CD4-positive, alpha-beta T cell (primary cell): ENCODE data around the gene FAM153A. TPM values are rescaled to one million over a fixed set of nuclear protein-coding genes. Genes with fewer than 3 reads are reported as not detected.
"Not testable (repeated sequence)": the region's sequence is repeated elsewhere in the genome, so short reads cannot be mapped to it uniquely, and the experiment has no call there.

ENCODE experiments used
- ATAC-seq: fragments of 200-7000 bp; cut with Tn5 transposase; one replicate; pipeline ENCODE4 v1.10.0; 2022; ENCODE audit warnings: mild to moderate bottlenecking; ENCODE audit not compliant: poor library complexity
- CTCF ChIA-PET: fragments of 350-600 bp; sonication (Branson Sonifier 250); formaldehyde crosslinking; loops from one replicate; lab custom pipeline; 2021; ENCODE audit warnings: antibody characterized with exemption, inconsistent platforms; lab: Charles Lee
- POLR2A ChIA-PET: fragments of 350-600 bp; sonication (Branson Sonifier 250); formaldehyde crosslinking; loops from one replicate; lab custom pipeline; 2021; ENCODE audit warnings: antibody characterized with exemption, inconsistent platforms; lab: Charles Lee
- DNase-seq, 14 experiments: peaks; one replicate each; pipeline ENCODE4 v3.0.0-alpha.2; 2013 to 2020; ENCODE audit warnings: mixed read lengths in 2 of 14
- H3K27ac ChIP-seq, 2 donors: one replicate each; pipeline versions ENCODE4 v1.5.1 to v1.7.0; 2013; ENCODE audit warnings: low read length in 2 of 2, low read depth in 1 of 2, mild to moderate bottlenecking in 1 of 2
- H3K27me3 ChIP-seq, 2 experiments: 1 replicate in 1 of 2; 2 replicates in 1 of 2; pipeline versions ENCODE4 v1.6.1 to v1.7.0; 2013; ENCODE audit warnings: low read length in 2 of 2, control low read depth in 1 of 2, mild to moderate bottlenecking in 1 of 2, moderate library complexity in 1 of 2; ENCODE audit not compliant: insufficient read depth in 2 of 2, control insufficient read depth in 1 of 2
- H3K36me3 ChIP-seq: one replicate; pipeline ENCODE4 v1.6.1; 2013; ENCODE audit warnings: low read length, control low read depth; ENCODE audit not compliant: insufficient read depth
- H3K4me1 ChIP-seq: one replicate; pipeline ENCODE4 v1.6.1; 2013; ENCODE audit warnings: low read length, control low read depth; ENCODE audit not compliant: insufficient read depth
- H3K4me3 ChIP-seq: one replicate; pipeline ENCODE4 v1.5.1; 2013; ENCODE audit warnings: mild to moderate bottlenecking, low read length, moderate library complexity
- H3K9me3 ChIP-seq, 2 experiments: 1 replicate in 1 of 2; 2 replicates in 1 of 2; pipeline versions ENCODE4 v1.6.1 to v1.7.0; 2013; ENCODE audit warnings: low read length in 2 of 2, mild to moderate bottlenecking in 2 of 2, control low read depth in 1 of 2, moderate library complexity in 1 of 2; ENCODE audit not compliant: control insufficient read depth in 1 of 2, insufficient read depth in 1 of 2
- H3K27ac Mint-ChIP-seq: one replicate; pipeline ENCODE4 v1.8.0; 2020; ENCODE audit warnings: mixed read lengths
- H3K27me3 Mint-ChIP-seq: one replicate; pipeline ENCODE4 v1.8.0; 2021; ENCODE audit warnings: mixed read lengths
- H3K36me3 Mint-ChIP-seq: one replicate; pipeline ENCODE4 v1.8.0; 2021; ENCODE audit warnings: low read depth, mixed read lengths
- H3K4me1 Mint-ChIP-seq: one replicate; pipeline ENCODE4 v1.8.0; 2021; ENCODE audit warnings: low read depth, mixed read lengths
- H3K4me3 Mint-ChIP-seq: one replicate; pipeline ENCODE4 v1.8.0; 2020; ENCODE audit warnings: mild to moderate bottlenecking, mixed read lengths
- H3K9me3 Mint-ChIP-seq: one replicate; pipeline ENCODE4 v1.8.0; 2020; ENCODE audit warnings: mixed read lengths
- intact Hi-C, 2 experiments: fragments of 100-400 bp; cut with DNase I in 1 of 2; cut with micrococcal nuclease in 1 of 2; formaldehyde crosslinking; loops; one replicate each; pipeline versions ENCODE4 v1.15.1 to v1.9.0; 2023 to 2025; cut with DNase I, micrococcal nuclease
- total RNA-seq, 174 experiments: library from RNA in 2 of 174; stranded (reverse) in 2 of 174; gene quantifications; one replicate each; pipeline ENCODE4 v1.2.3 and lab custom pipeline; 2021 to 2026

Gene FAM153A
- total RNA-seq, 2 experiments from 2014 or later: 106 to 115 TPM

DNA sequence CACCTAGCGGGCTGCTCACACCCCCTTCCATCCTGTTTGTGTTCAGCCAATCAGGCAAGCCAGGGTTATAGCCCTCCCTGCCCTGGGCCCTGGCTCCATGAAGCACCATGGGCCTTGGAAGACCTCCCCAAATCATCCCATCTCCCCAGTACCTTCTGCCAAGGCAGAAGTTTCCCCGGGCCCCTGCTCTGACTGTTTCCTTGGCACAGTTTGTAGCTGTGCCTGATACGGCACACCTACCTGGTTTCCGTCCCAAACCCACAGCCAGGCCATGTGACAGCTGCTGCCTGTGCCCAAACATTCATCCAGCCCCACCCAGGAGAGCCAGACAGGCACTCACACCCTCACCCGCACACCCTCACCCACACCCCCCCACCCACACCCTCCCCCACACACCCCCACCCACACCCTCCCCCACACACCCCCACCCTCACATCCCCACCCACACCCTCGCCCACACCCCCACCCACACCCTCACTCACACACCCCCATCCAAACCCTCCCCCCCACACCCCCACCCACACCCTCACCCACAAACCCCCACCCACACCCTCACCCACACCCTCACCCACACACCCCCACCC, 29.6 kb upstream of the FAM153A start:
- H3K4me3 ChIP-seq, H3K27ac ChIP-seq, H3K4me3 Mint-ChIP-seq, H3K27me3 ChIP-seq, H3K4me1 Mint-ChIP-seq, POLR2A ChIA-PET, intact Hi-C loops, H3K27me3 Mint-ChIP-seq, H3K36me3 Mint-ChIP-seq, H3K36me3 ChIP-seq, H3K27ac Mint-ChIP-seq, CTCF ChIA-PET, H3K9me3 ChIP-seq, H3K9me3 Mint-ChIP-seq: not testable (repeated sequence)
- peaks cover 13% of the 10 kb centered on the region for H3K4me1 ChIP-seq
- ATAC-seq: peak; percentile 72
- DNase-seq: peak in 11 of 14 experiments; percentile 5 to 68 (median 36)

DNA sequence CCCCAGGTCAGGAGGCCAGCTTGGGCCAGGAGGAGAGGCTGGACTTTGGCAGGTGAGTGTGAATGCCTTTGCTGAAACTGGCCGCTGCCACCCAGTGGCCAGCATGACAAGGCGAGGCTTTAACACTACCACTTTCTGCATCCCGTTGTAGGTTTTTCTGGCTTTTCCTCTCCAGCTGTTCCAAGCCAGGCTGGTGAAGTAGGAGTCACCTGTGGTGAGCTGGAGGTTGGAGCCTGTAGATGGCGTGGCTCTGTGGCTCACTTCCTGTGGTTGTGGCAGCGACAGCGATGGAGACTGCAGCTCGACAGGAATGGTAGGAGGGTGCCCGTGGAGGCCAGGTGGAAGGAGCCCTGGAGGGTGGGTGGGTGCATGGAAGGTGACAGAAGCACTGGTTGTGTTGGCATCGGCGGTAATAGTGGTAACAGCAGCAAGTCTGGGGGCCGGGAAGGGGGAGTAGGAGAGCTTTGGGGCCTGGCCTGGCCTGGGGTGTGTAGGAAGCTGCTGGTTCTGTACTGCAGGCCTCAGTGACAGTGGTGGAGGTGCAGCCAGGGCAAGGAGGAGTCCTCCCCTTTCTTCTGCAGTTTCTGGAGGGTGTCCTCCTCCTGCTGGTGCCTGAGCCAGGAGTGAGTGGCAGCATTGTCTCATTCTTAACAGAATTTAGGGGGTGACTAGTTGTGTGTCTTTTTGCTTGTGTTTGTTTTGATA, 26.7 kb upstream of the FAM153A start:
- intact Hi-C loops: not testable (repeated sequence)

DNA sequence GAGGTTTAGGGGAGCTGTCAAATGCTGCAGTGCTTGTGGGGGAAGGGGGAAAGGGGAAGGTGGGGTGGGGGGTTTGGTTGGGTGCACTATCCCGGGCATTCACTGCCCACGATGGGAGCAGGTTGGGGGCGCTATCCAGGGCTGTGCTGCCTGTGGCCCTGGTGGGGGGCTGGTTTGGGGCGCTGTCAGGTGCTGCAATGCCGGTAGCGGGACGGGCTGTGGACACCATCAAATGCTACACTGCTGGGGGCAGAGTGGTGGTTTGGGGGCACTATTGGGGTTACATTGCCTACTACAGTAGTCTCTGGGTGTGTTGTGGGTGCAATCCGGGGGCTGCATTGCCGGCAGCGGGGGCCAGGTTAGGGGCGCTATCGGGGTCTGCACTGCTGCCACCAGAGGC, 25.7 kb upstream of the FAM153A start:
- CTCF ChIA-PET, H3K9me3 Mint-ChIP-seq: not testable (repeated sequence)

More for the DNA sequence above, 26.7 kb upstream of the FAM153A start:
- DNase-seq (peak in 9 of 14 experiments; percentile 22 to 73 (median 40)), ATAC-seq (peak; percentile 72)
- H3K27ac ChIP-seq, H3K27me3 ChIP-seq, POLR2A ChIA-PET, H3K36me3 ChIP-seq, H3K9me3 ChIP-seq, CTCF ChIA-PET, H3K27me3 Mint-ChIP-seq, H3K4me1 Mint-ChIP-seq, H3K9me3 Mint-ChIP-seq, H3K36me3 Mint-ChIP-seq, H3K4me3 ChIP-seq: not testable (repeated sequence)
- peak overlapping the region; percentile 78 for H3K27ac Mint-ChIP-seq
- peaks cover 15% of the 10 kb centered on the region for H3K4me1 ChIP-seq
- peak overlapping the region; percentile 82 for H3K4me3 Mint-ChIP-seq

DNA sequence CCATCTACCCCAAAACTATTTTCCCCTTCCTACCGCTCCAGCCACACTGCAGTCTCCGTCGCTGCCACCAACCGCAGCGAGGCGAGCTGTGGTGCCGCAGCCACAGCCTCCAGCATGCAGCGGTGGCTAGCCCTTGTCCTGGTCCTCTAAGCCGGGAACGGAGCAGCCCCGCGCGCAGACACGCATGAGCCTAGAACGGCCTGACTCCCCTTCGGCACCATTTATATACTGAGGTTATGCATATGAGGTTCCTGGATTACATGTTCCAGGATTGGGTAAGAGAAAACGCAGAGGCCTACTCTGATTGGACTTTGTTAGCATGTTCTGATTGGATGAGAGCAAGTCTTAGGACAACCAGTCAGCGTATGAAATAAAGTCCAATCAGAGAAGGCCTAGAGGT, 24.6 kb upstream of the FAM153A start:
- CTCF ChIA-PET, H3K27me3 ChIP-seq, H3K4me3 Mint-ChIP-seq, DNase-seq, intact Hi-C loops, H3K4me1 Mint-ChIP-seq, H3K27ac ChIP-seq, H3K4me3 ChIP-seq, POLR2A ChIA-PET, H3K27ac Mint-ChIP-seq, H3K9me3 ChIP-seq, H3K36me3 ChIP-seq, ATAC-seq, H3K9me3 Mint-ChIP-seq, H3K36me3 Mint-ChIP-seq, H3K27me3 Mint-ChIP-seq: not testable (repeated sequence)
- peaks cover 22% of the 10 kb centered on the region for H3K4me1 ChIP-seq

More for the DNA sequence above, 25.7 kb upstream of the FAM153A start:
- intact Hi-C loops, H3K4me3 Mint-ChIP-seq, ATAC-seq, H3K4me1 Mint-ChIP-seq, H3K4me3 ChIP-seq, H3K27ac Mint-ChIP-seq, H3K27ac ChIP-seq, H3K36me3 Mint-ChIP-seq, DNase-seq, H3K27me3 ChIP-seq, H3K27me3 Mint-ChIP-seq, H3K9me3 ChIP-seq, H3K36me3 ChIP-seq, POLR2A ChIA-PET: not testable (repeated sequence)
- H3K4me1 ChIP-seq: peaks cover 17% of the 10 kb centered on the region

DNA sequence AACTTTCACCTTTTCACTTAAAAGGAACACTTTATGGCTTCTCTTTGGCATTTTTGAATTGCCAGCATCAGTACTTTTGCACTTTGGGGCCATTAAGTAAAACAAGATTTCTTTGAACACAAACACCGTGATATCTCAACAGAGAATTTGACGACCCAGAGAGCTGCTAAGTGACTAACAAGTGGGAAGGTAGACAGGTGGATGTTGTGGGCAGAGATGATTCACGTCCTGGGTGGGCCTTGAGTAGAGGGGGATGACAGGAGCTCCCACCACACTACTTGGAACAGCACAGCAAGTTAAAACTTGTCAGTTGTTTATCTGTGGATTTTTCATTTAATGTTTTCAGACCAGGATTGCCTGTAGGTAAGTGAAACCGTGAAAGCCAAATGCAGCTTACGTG, 18.7 kb upstream of the FAM153A start:
- H3K9me3 ChIP-seq, H3K9me3 Mint-ChIP-seq, CTCF ChIA-PET, H3K27me3 Mint-ChIP-seq, intact Hi-C loops, H3K36me3 ChIP-seq, POLR2A ChIA-PET, H3K4me3 ChIP-seq, H3K27ac Mint-ChIP-seq, H3K27me3 ChIP-seq, H3K36me3 Mint-ChIP-seq, H3K27ac ChIP-seq, H3K4me1 Mint-ChIP-seq, H3K4me1 ChIP-seq, H3K4me3 Mint-ChIP-seq: not testable (repeated sequence)
- DNase-seq: peak in 6 of 14 experiments; percentile 11 to 25 (median 15)
- peak; percentile 34 for ATAC-seq

DNA sequence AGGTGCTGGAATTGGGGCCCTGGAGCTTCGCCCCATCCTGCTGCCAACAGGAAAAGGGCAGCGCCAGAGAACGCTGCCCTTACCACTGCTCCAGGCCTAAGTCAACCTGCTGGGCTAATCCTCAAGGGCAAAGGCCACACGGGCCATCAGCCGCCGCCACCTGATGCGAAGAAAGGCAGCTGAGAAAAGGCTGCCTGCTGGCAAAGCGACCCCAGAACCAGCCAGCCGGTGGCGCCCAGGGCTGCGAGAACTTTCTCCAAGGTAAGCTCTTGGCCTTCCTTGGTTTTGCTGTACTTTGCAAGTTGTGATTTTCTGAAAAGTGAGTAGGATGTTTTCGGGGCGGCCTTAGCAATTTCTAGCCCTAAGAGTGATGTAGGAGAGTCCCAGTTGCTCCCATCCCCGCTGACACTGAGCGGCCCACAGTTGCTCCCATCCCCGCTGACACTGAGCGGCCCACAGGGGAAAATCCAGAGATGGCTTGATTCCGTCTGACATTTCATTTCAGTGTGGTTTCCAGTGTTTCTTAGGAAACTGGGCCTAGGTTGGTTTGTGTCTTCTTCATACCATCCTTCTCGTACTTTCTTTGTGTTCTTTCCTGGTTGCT, 15.6 kb upstream of the FAM153A start:
- intact Hi-C loops, H3K27ac Mint-ChIP-seq, H3K4me1 Mint-ChIP-seq, H3K36me3 ChIP-seq, H3K4me3 Mint-ChIP-seq, H3K27ac ChIP-seq, H3K36me3 Mint-ChIP-seq, CTCF ChIA-PET, H3K9me3 ChIP-seq, H3K9me3 Mint-ChIP-seq, H3K27me3 ChIP-seq, H3K27me3 Mint-ChIP-seq, POLR2A ChIA-PET, ATAC-seq, H3K4me1 ChIP-seq, H3K4me3 ChIP-seq: not testable (repeated sequence)
- peak in 13 of 14 experiments; percentile 17 to 40 (median 33) for DNase-seq

DNA sequence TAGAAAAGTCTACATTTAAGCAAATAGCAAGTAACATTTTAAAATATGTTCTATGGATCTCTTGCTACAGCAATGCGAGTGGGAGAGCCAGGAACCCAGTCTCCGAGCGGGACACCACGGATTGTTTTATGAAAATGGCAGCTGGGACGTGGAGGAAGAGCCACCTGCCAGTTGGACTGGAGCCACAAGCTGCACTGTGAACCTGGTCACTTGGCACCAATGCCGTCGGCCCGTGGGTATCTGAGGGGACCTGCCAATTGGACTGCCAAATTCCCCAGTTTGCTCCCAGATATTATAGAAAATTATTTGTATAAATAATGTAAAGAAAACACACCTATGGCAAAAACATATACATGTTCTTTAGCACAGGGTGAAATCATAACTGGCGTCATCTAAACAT, 10.6 kb upstream of the FAM153A start:
- H3K27me3 ChIP-seq, intact Hi-C loops, H3K27me3 Mint-ChIP-seq, H3K4me1 Mint-ChIP-seq, H3K9me3 Mint-ChIP-seq, H3K4me3 Mint-ChIP-seq, POLR2A ChIA-PET, H3K36me3 ChIP-seq, H3K27ac ChIP-seq, DNase-seq, H3K27ac Mint-ChIP-seq, H3K4me3 ChIP-seq, CTCF ChIA-PET, H3K4me1 ChIP-seq, H3K36me3 Mint-ChIP-seq, H3K9me3 ChIP-seq, ATAC-seq: not testable (repeated sequence)
